Trophoblast cell (in vitro differentiated cells and primary cell): ENCODE measurements around the gene CDH26.

Source experiments
- DNase-seq, 2 donors: peaks; one replicate each; pipeline ENCODE4 v3.0.0-alpha.2; 2016
- H2AFZ ChIP-seq: 2 replicates; pipeline ENCODE4 v1.6.1; 2013; ENCODE audit warnings: low read length, moderate library complexity, mild to moderate bottlenecking; ENCODE audit not compliant: insufficient read depth, poor library complexity
- H2AK5ac ChIP-seq: 2 replicates; pipeline ENCODE4 v1.6.1; 2013; ENCODE audit warnings: mild to moderate bottlenecking, low read length
- H2BK120ac ChIP-seq: 2 replicates; pipeline ENCODE4 v1.6.1; 2013; ENCODE audit warnings: low read length, mild to moderate bottlenecking, moderate library complexity; ENCODE audit not compliant: insufficient read depth, poor library complexity
- H2BK12ac ChIP-seq: 2 replicates; pipeline ENCODE4 v1.6.1; 2013; ENCODE audit warnings: mild to moderate bottlenecking, low read length, moderate library complexity
- H2BK5ac ChIP-seq: 2 replicates; pipeline ENCODE4 v1.6.1; 2013; ENCODE audit warnings: low read length, low read depth, moderate library complexity, mild to moderate bottlenecking; ENCODE audit not compliant: poor library complexity
- H3K14ac ChIP-seq: 2 replicates; pipeline ENCODE4 v1.6.1; 2013; ENCODE audit warnings: mild to moderate bottlenecking, low read length
- H3K18ac ChIP-seq: 2 replicates; pipeline ENCODE4 v1.6.1; 2013; ENCODE audit warnings: mild to moderate bottlenecking, low read length
- H3K23ac ChIP-seq: 2 replicates; pipeline ENCODE4 v1.6.1; 2013; ENCODE audit warnings: low read length
- H3K27ac ChIP-seq: 2 replicates; pipeline ENCODE4 v1.5.1; 2013; ENCODE audit warnings: low read depth, mild to moderate bottlenecking, inconsistent platforms, low read length, moderate library complexity
- H3K27me3 ChIP-seq: 2 replicates; pipeline ENCODE4 v1.6.1; 2013; ENCODE audit warnings: inconsistent platforms, mild to moderate bottlenecking, low read length, moderate library complexity; ENCODE audit not compliant: insufficient read depth
- H3K36me3 ChIP-seq, 2 experiments: 1 replicate in 1 of 2; 2 replicates in 1 of 2; pipeline ENCODE4 v1.6.1; 2013; ENCODE audit warnings: low read length in 2 of 2, mild to moderate bottlenecking in 2 of 2, moderate library complexity in 1 of 2; ENCODE audit not compliant: insufficient read depth in 2 of 2, control insufficient read depth in 1 of 2
- H3K4ac ChIP-seq: 2 replicates; pipeline ENCODE4 v1.6.1; 2013; ENCODE audit warnings: low read depth, mild to moderate bottlenecking, low read length, moderate library complexity
- H3K4me1 ChIP-seq, 2 experiments: 1 replicate in 1 of 2; 2 replicates in 1 of 2; pipeline ENCODE4 v1.6.1; 2013; ENCODE audit warnings: low read length in 2 of 2, mild to moderate bottlenecking in 2 of 2, moderate library complexity in 1 of 2; ENCODE audit not compliant: insufficient read depth in 2 of 2, control insufficient read depth in 1 of 2
- H3K4me2 ChIP-seq: 2 replicates; pipeline ENCODE4 v1.6.1; 2013; ENCODE audit warnings: inconsistent platforms, mild to moderate bottlenecking, low read length, moderate library complexity
- H3K4me3 ChIP-seq: 2 replicates; pipeline ENCODE4 v1.5.1; 2013; ENCODE audit warnings: mild to moderate bottlenecking, low read depth, low read length, inconsistent platforms
- H3K79me1 ChIP-seq: one replicate; pipeline ENCODE4 v1.6.1; 2013; ENCODE audit warnings: low read length
- H3K79me2 ChIP-seq: 2 replicates; pipeline ENCODE4 v1.6.1; 2013; ENCODE audit warnings: low read length, mild to moderate bottlenecking; ENCODE audit not compliant: control insufficient read depth, insufficient read depth, poor library complexity
- H3K9ac ChIP-seq: 2 replicates; pipeline ENCODE4 v1.6.1; 2013; ENCODE audit warnings: mild to moderate bottlenecking, low read length
- H3K9me3 ChIP-seq: 2 replicates; pipeline ENCODE4 v1.6.1; 2013; ENCODE audit warnings: low read depth, mild to moderate bottlenecking, control low read depth, inconsistent platforms, low read length; ENCODE audit not compliant: insufficient read depth
- H4K12ac ChIP-seq: 2 replicates; pipeline ENCODE4 v1.6.1; 2013; ENCODE audit warnings: low read depth, mild to moderate bottlenecking, low read length, moderate library complexity
- H4K8ac ChIP-seq: 2 replicates; pipeline ENCODE4 v1.6.1; 2013; ENCODE audit warnings: low read depth, mild to moderate bottlenecking, low read length, moderate library complexity
- H4K91ac ChIP-seq: one replicate; pipeline ENCODE4 v1.6.1; 2013; ENCODE audit warnings: low read depth, mild to moderate bottlenecking, low read length, moderate library complexity
- WGBS: extraction: QIAGEN DNeasy Blood & Tissue Kit; methylation state at CpG from one replicate; pipeline ENCODE4 v1.1.7; 2013; ENCODE audit warnings: missing lambda C conversion rate; ENCODE audit not compliant: insufficient read length, insufficient coverage; ENCODE audit errors: extremely low coverage; 5-methylcytosine and 5-hydroxymethylcytosine counted together

The CDH26 gene

DNA sequence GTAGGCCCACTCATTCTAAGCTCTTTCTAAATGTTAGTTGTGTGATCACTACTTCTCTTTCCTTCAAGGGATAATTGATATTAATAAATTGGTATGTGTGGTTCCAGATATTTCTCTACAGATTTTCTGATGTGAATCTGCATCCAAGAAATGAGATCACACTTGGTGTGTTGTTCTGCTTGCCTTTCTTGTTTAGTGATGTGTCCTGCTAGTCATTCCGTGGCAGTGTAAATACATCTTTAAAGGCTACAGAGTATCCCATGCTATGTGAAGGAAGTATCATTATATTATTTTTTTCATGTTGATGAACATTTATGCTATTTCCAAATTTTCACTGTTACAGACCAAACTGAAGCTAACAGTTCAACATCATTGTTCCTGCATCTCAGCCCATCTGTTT, 13.2 kb downstream of the CDH26 start:
- no peak overlapping the region for H4K8ac ChIP-seq
- no peak overlapping the region for H2AK5ac ChIP-seq
- no peak overlapping the region for H3K4me2 ChIP-seq
- no peak overlapping the region for H2BK12ac ChIP-seq
- no peak overlapping the region for H3K23ac ChIP-seq
- no peak overlapping the region for H3K4ac ChIP-seq
- no peak overlapping the region for H3K9ac ChIP-seq
- H2BK120ac ChIP-seq: no peak overlapping the region
- H2BK5ac ChIP-seq: no peak overlapping the region
- no peaks in the 10 kb centered on the region for H3K9me3 ChIP-seq
- no peaks in the 10 kb centered on the region for H3K79me1 ChIP-seq
- H3K14ac ChIP-seq: no peak overlapping the region
- no peaks in the 10 kb centered on the region for H3K79me2 ChIP-seq
- no peaks in the 10 kb centered on the region for H3K4me1 ChIP-seq
- H4K91ac ChIP-seq: no peak overlapping the region
- H3K36me3 ChIP-seq: no peaks in the 10 kb centered on the region
- no peak overlapping the region for H3K18ac ChIP-seq
- no CpG with 5 or more reads among the region's 1 CpG for WGBS
- no peak overlapping the region for H3K4me3 ChIP-seq
- H3K27ac ChIP-seq: no peak overlapping the region
- H3K27me3 ChIP-seq: no peaks in the 10 kb centered on the region
- DNase-seq: no peak
- H2AFZ ChIP-seq: no peak overlapping the region
- no peak overlapping the region for H4K12ac ChIP-seq

DNA sequence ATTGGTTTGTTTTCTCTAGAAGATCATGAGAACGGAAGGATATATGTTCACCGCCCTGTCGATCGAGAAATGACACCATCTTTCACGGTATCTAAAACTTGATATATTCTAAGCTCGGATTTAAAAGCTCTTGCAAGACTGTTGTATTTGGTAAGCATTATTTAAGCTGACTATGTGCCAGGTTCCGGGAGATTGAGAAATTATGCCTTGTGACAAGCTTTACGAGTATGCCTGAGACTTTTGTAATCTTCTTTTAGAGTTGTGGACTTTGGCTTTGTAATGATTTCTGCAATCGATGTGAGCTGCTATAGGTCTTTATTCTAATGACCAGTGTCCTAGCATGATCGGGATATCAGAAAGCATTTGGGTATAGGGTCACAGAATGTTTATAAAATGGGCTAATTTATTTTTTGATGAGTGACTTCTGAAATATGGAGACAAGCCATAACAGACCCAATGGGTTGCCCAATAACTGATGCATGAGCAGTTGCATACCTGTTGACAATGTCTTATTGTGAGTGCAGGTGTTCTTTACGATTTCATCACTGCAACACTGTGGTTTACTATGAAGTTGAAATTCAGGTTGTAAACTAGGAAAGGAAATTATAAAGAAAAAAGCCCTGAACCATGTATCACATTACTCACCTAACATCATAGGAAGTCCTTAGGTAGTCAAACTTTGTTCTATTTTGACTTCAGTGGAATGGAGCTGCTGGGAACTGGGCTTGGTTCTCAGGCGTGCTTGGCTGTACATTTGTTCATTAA, 14.0 kb downstream of the CDH26 start:
- H2AFZ ChIP-seq: no peak overlapping the region
- no peak overlapping the region for H3K18ac ChIP-seq
- H3K9ac ChIP-seq: no peak overlapping the region
- H3K4ac ChIP-seq: no peak overlapping the region
- H3K23ac ChIP-seq: no peak overlapping the region
- no peak overlapping the region for H2AK5ac ChIP-seq
- no CpG with 5 or more reads among the region's 12 CpGs for WGBS
- H2BK12ac ChIP-seq: no peak overlapping the region
- DNase-seq: no peak
- no peak overlapping the region for H3K4me2 ChIP-seq
- no peak overlapping the region for H2BK120ac ChIP-seq
- no peak overlapping the region for H2BK5ac ChIP-seq
- no peak overlapping the region for H4K91ac ChIP-seq
- no peak overlapping the region for H3K27ac ChIP-seq
- no peaks in the 10 kb centered on the region for H3K9me3 ChIP-seq
- no peak overlapping the region for H4K8ac ChIP-seq
- no peaks in the 10 kb centered on the region for H3K79me2 ChIP-seq
- H3K27me3 ChIP-seq: no peaks in the 10 kb centered on the region
- H3K4me3 ChIP-seq: no peak overlapping the region
- no peaks in the 10 kb centered on the region for H3K79me1 ChIP-seq
- no peaks in the 10 kb centered on the region for H3K36me3 ChIP-seq
- no peaks in the 10 kb centered on the region for H3K4me1 ChIP-seq
- H3K14ac ChIP-seq: no peak overlapping the region
- no peak overlapping the region for H4K12ac ChIP-seq

DNA sequence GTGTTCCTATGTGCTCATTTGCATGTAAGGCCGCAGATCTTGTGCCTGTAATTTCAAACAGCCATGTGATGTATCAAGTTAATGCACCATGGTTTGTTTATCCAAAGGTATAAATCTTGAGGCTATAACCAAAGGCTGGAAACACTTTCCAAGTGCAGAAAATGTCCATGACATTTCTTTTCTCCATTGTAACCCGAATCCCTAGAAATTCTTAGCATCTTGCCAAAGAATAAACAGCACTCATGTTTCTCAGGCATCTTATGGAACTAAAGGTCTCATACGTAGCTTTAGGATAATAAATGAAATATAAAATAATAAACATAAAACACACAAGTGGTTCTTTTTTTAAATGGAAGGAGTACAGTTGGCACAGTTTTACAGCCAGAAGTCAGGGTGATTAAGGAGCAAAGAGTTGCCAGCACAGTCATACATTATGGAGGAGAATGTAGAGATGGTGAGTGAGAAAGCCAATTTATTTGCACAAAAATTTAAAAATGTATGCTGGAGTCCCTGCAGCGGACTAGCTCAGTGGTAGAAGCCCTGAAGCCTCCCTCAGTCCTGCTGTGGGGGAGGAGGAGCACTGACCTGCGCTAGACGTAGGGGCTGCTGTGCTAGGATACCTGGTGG, 18.0 kb downstream of the CDH26 start:
- Histone ChIP-seq H3K4me1 (no peaks in the 10 kb centered on the region), H3K4ac (no peak overlapping the region), H3K9me3 (no peaks in the 10 kb centered on the region), H3K27ac (no peak overlapping the region), H2BK120ac (no peak overlapping the region), H2AFZ (no peak overlapping the region), H3K9ac (no peak overlapping the region), H3K79me1 (no peaks in the 10 kb centered on the region), H3K23ac (no peak overlapping the region), H2BK12ac (no peak overlapping the region), H3K4me2 (no peak overlapping the region), H3K14ac (no peak overlapping the region), H2AK5ac (no peak overlapping the region), H3K27me3 (no peaks in the 10 kb centered on the region), H4K8ac (no peak overlapping the region), H2BK5ac (no peak overlapping the region), H4K91ac (no peak overlapping the region), H3K79me2 (no peaks in the 10 kb centered on the region), H3K36me3 (no peaks in the 10 kb centered on the region), H4K12ac (no peak overlapping the region), H3K18ac (no peak overlapping the region), H3K4me3 (no peak overlapping the region)
- DNase-seq: no peak
- WGBS: no CpG with 5 or more reads among the region's 6 CpGs

DNA sequence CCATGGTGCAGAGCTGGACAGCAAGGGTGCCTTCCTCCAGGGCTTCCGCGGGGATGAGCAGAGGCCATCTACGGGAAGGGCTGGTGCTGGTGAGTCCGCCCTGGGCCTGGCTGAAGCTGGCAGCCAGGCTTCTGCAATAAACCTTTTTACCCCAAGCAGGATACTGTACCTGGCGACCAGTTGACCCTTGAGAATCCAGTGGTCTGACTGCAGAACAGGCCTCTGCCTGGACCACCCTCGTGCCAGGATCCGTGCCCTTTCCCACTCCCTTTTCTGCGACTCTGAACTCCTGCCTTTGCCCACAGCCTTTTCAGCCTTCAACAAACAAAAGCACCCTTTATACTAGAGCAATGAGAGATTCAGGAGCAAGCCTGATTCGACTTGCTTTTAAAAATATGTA, 18.9 kb downstream of the CDH26 start:
- Histone ChIP-seq H3K9me3 (no peaks in the 10 kb centered on the region), H3K27me3 (no peaks in the 10 kb centered on the region), H3K36me3 (no peaks in the 10 kb centered on the region), H3K4me3 (no peak overlapping the region), H4K91ac (no peak overlapping the region), H2BK5ac (no peak overlapping the region), H3K18ac (no peak overlapping the region), H2BK12ac (no peak overlapping the region), H3K4me2 (no peak overlapping the region), H3K4me1 (no peaks in the 10 kb centered on the region), H3K14ac (no peak overlapping the region), H3K9ac (no peak overlapping the region), H3K79me1 (no peaks in the 10 kb centered on the region), H2AFZ (no peak overlapping the region), H3K23ac (no peak overlapping the region), H4K12ac (no peak overlapping the region), H2AK5ac (no peak overlapping the region), H3K79me2 (no peaks in the 10 kb centered on the region), H3K4ac (no peak overlapping the region), H3K27ac (no peak overlapping the region), H4K8ac (no peak overlapping the region), H2BK120ac (no peak overlapping the region)
- no CpG with 5 or more reads among the region's 9 CpGs for WGBS
- DNase-seq: no peak
